A549 treated with RU486 at 1 μM for 4 hours (cell line): ENCODE data around the gene ARL9. TPM values are rescaled to one million over a fixed set of nuclear protein-coding genes. Genes with fewer than 3 reads are reported as not detected.

ENCODE experiments used
- total RNA-seq: library from RNA; stranded (reverse); fragments of 200-300 nt; extraction: Qiagen RNA extraction; gene quantifications from 5 replicates; pipeline ENCODE4 v1.2.3, GENCODE V29; 2022; ENCODE audit warnings: low read depth

ARL9 gene
- not detected in 5 replicates for total RNA-seq

GRCh38 chr4:56505269-56506130, at the start of gene ARL9:
ARL9 (plus strand) TSS chr4:56505791; CDS start chr4:56505863, 72 bp downstream.

GRCh38 chr4:56467284-56468096, 38.1 kb upstream of the ARL9 start, which contains the start of gene SRP72:
SRP72 (plus strand) TSS chr4:56467617; CDS start chr4:56467636, 19 bp downstream.

Other genes with a start within 250 kb of the ARL9 start
- 1.8 to 3.2 TPM (median 2.8 TPM) in 5 replicates for gene AASDH, start 118.3 kb upstream of the ARL9 start, total RNA-seq
- gene PPAT, start 70.2 kb upstream of the ARL9 start, total RNA-seq: 14.7 to 23.4 TPM (median 19.3 TPM) in 5 replicates
- 124 to 159 TPM (median 135 TPM) in 5 replicates for gene PAICS, start 69.5 kb upstream of the ARL9 start, total RNA-seq
- gene SRP72, start 38.2 kb upstream of the ARL9 start, total RNA-seq: 47.8 to 62.7 TPM (median 54.6 TPM) in 5 replicates
- gene HOPX, start 175.5 kb downstream of the ARL9 start, total RNA-seq: not detected in 5 replicates